ENCODE results near the gene ELP2. TPM values are rescaled to one million over a fixed set of nuclear protein-coding genes. Genes with fewer than 3 reads are reported as not detected.

ELP2 gene
- total RNA-seq, 3 donors from 2014 or later (not counting 1 experiment from before 2014, with no cell fraction given): 119 to 135 (median 129) TPM

- TF ChIP-seq CTCF (IDR thresholded peaks at IDR 0.05): no peak
- Mint-ChIP-seq H3K9me3 (no peaks in the 10 kb centered on the region), H3K27me3 (ENCODE audit: low read depth in 2 of 2) (peaks cover 0 to 8% of the 10 kb centered on the region in 2 donors), H3K27ac (no peak overlapping the region), H3K36me3 (no peaks in the 10 kb centered on the region), H3K4me1 (no peaks in the 10 kb centered on the region), H3K4me3 (no peak overlapping the region)
- Histone ChIP-seq H3K4me3 (ENCODE audit: low read length) (no peak overlapping the region), H3K9me3 (ENCODE audit: control insufficient read depth, insufficient read depth, low read length) (no peaks in the 10 kb centered on the region), H3K36me3 (ENCODE audit: control insufficient read depth, insufficient read depth, low read length) (no peaks in the 10 kb centered on the region), H3K27ac (ENCODE audit: low read length) (no peak overlapping the region), H3K27me3 (ENCODE audit: control insufficient read depth, insufficient read depth, low read length) (no peaks in the 10 kb centered on the region), H3K4me1 (ENCODE audit: control insufficient read depth, insufficient read depth, low read length) (no peaks in the 10 kb centered on the region)
- DNase-seq: no peak
- no peak for ATAC-seq
- WGBS (ENCODE audit: insufficient coverage): 85% methylated on average over 3 of the region's 3 CpGs
- intact Hi-C loops (cut with micrococcal nuclease): no loop called here
Observed at GRCh38 chr18:36217348-36217747, 87.6 kb downstream of the ELP2 start.

- no peak overlapping the region for H3K4me3 Mint-ChIP-seq
Observed at GRCh38 chr18:36229188-36229587, 99.5 kb downstream of the ELP2 start.

More at GRCh38 chr18:36229188-36229587, 99.5 kb downstream of the ELP2 start:
- H3K27me3 ChIP-seq (ENCODE audit: control insufficient read depth, insufficient read depth, low read length): peaks cover 2% of the 10 kb centered on the region
- DNase-seq (no peak), ATAC-seq (no peak)
- Mint-ChIP-seq H3K4me1 (no peaks in the 10 kb centered on the region), H3K27ac (no peak overlapping the region), H3K9me3 (peaks cover 6 to 14% of the 10 kb centered on the region in 2 donors), H3K27me3 (ENCODE audit: low read depth in 2 of 2) (peaks cover 0 to 11% of the 10 kb centered on the region in 2 donors), H3K36me3 (peaks cover 9% of the 10 kb centered on the region)
- H3K4me3 ChIP-seq (ENCODE audit: low read length): no peak overlapping the region
- WGBS (ENCODE audit: insufficient coverage): no CpG with 5 or more reads among the region's 1 CpG
- no peaks in the 10 kb centered on the region for H3K4me1 ChIP-seq (ENCODE audit: control insufficient read depth, insufficient read depth, low read length)
- H3K36me3 ChIP-seq (ENCODE audit: control insufficient read depth, insufficient read depth, low read length): no peaks in the 10 kb centered on the region
- no peak for TF ChIP-seq CTCF (IDR thresholded peaks at IDR 0.05)
- intact Hi-C loops (cut with micrococcal nuclease): no loop called here
- H3K27ac ChIP-seq (ENCODE audit: low read length): no peak overlapping the region
- H3K9me3 ChIP-seq (ENCODE audit: control insufficient read depth, insufficient read depth, low read length): peaks cover 6% of the 10 kb centered on the region

Other genes starting within 250 kb of the ELP2 start
- gene RPRD1A, start 62.3 kb upstream of the ELP2 start, total RNA-seq: 10 to 100 TPM; 20.4 to 24.4 (median 23.3) TPM
- 10 to 100 TPM; 15.2 to 18.8 (median 18.1) TPM for gene SLC39A6, start 559 bp upstream of the ELP2 start, total RNA-seq
- under 1 TPM; 0.10 to 0.24 (median 0.16) TPM for gene MOCOS, start 57.6 kb downstream of the ELP2 start, total RNA-seq
- not detected for gene FHOD3, start 167.8 kb downstream of the ELP2 start, total RNA-seq

Measured in natural killer cell (primary cell).